Aorta (tissue), 5 donors: ENCODE results near the gene SERPINE1. TPM values are rescaled to one million over a fixed set of nuclear protein-coding genes. Genes with fewer than 3 reads are reported as not detected.
"Not testable (repeated sequence)": the region's sequence is repeated elsewhere in the genome, so short reads cannot be mapped to it uniquely, and the experiment has no call there.

Source experiments
- ATAC-seq: fragments of 200-7000 bp; cut with Tn5 transposase; one replicate; pipeline ENCODE4 v1.9.1; 2022; ENCODE audit warnings: moderate library complexity; ENCODE audit not compliant: low FRiP score
- DNase-seq, 2 donors: peaks; one replicate each; pipeline ENCODE4 v3.0.0-alpha.2; 2020
- H3K27ac ChIP-seq, 2 donors: one replicate each; pipeline ENCODE4 v1.5.1; 2013; ENCODE audit warnings: low read length in 2 of 2, mild to moderate bottlenecking in 2 of 2, moderate library complexity in 2 of 2, control low read depth in 1 of 2, inconsistent platforms in 1 of 2, low read depth in 1 of 2
- H3K27me3 ChIP-seq, 2 donors: one replicate each; pipeline ENCODE4 v1.6.1; 2013; ENCODE audit warnings: control low read depth in 1 of 2, low read length in 1 of 2, mild to moderate bottlenecking in 1 of 2, moderate library complexity in 1 of 2; ENCODE audit not compliant: insufficient read depth in 2 of 2, control insufficient read depth in 1 of 2
- H3K36me3 ChIP-seq, 2 donors: one replicate each; pipeline ENCODE4 v1.6.1; 2013; ENCODE audit warnings: control low read depth in 1 of 2, low read length in 1 of 2, mild to moderate bottlenecking in 1 of 2; ENCODE audit not compliant: insufficient read depth in 2 of 2, control insufficient read depth in 1 of 2
- H3K4me1 ChIP-seq, 2 donors: one replicate each; pipeline ENCODE4 v1.6.1; 2013; ENCODE audit warnings: low read length in 2 of 2, control low read depth in 1 of 2, mild to moderate bottlenecking in 1 of 2, moderate library complexity in 1 of 2; ENCODE audit not compliant: insufficient read depth in 2 of 2, control insufficient read depth in 1 of 2
- H3K4me3 ChIP-seq, 2 donors: one replicate each; pipeline ENCODE4 v1.5.1; 2013; ENCODE audit warnings: low read length in 2 of 2, control low read depth in 1 of 2, mild to moderate bottlenecking in 1 of 2
- H3K9me3 ChIP-seq: one replicate; pipeline ENCODE4 v1.6.1; 2013; ENCODE audit warnings: mild to moderate bottlenecking, low read length; ENCODE audit not compliant: control insufficient read depth
- WGBS, 2 donors: extraction: QIAGEN DNeasy Blood & Tissue Kit; methylation state at CpG; one replicate each; pipeline ENCODE4 v1.1.7; 2013; 5-methylcytosine and 5-hydroxymethylcytosine counted together
- intact Hi-C, 2 donors: fragments of 100-400 bp; cut with DNase I; formaldehyde crosslinking; loops; one replicate each; pipeline versions ENCODE4 v1.14.2 to v1.15.0; 2022
- polyA plus RNA-seq, 2 donors: library from polyadenylated mRNA; stranded (reverse); fragments of 200-250 nt; gene quantifications; one replicate each; pipeline ENCODE4 v1.2.3, GENCODE V29; 2013
- total RNA-seq, 2 donors: library from RNA; stranded (reverse); fragmentation: NEBNext Ultra II Directional; extraction: Animal tissue kit (Norgen Biotek cat#: 25700); gene quantifications; one replicate each; pipeline ENCODE4 v1.2.1, GENCODE V29; 2021
- donor health status: healthy with polysubstance abuse.
- donor health status: Bipolar disorder and iron deficiency.
- donor health status: DM: no; HTN: no; CAD: no.
- donor health status: DM: no; HTN: no; CAD: no.
- donor health status: DM: yes; HTN: yes; CAD: no.

The SERPINE1 gene
- total and polyA plus RNA-seq, 4 donors: 57.1 to 693 (median 104) TPM

GRCh38 chr7:101115215-101115614 lies 11.7 kb upstream of the SERPINE1 start:
- Histone ChIP-seq H3K4me3 (no peak overlapping the region), H3K36me3 (no peaks in the 10 kb centered on the region), H3K4me1 (peaks cover 0 to under 1% of the 10 kb centered on the region in 2 donors), H3K27ac (peak overlapping the region; percentile 8 to 46), H3K27me3 (no peaks in the 10 kb centered on the region), H3K9me3 (no peaks in the 10 kb centered on the region)
- intact Hi-C loops: no loop called here
- WGBS, 2 donors: 95 to 97% methylated on average over 3 of the region's 3 CpGs
- DNase-seq (no peak), ATAC-seq (no peak)

- no peaks in the 10 kb centered on the region for H3K27me3 ChIP-seq
- DNase-seq (no peak), ATAC-seq (no peak)
- peaks cover 0 to 5% of the 10 kb centered on the region in 2 donors for H3K4me1 ChIP-seq
- H3K36me3 ChIP-seq: no peaks in the 10 kb centered on the region
- intact Hi-C loops: no loop called here
- WGBS, 2 donors: 51 to 52% methylated on average over 10 of the region's 10 CpGs
- H3K27ac ChIP-seq: peak overlapping the region in 1 of 2 donors; percentile 82
- no peaks in the 10 kb centered on the region for H3K9me3 ChIP-seq
- H3K4me3 ChIP-seq: no peak overlapping the region
Observed at GRCh38 chr7:101116898-101117297, 10.0 kb upstream of the SERPINE1 start.

GRCh38 chr7:101118856-101119255 lies 8.0 kb upstream of the SERPINE1 start:
- intact Hi-C loops: no loop called here
- WGBS, 2 donors: 55 to 65% methylated on average over 3 of the region's 3 CpGs
- Histone ChIP-seq H3K4me3 (no peak overlapping the region), H3K27me3 (no peaks in the 10 kb centered on the region), H3K4me1 (peaks cover 0 to 5% of the 10 kb centered on the region in 2 donors), H3K27ac (peak overlapping the region in 1 of 2 donors; percentile 89), H3K9me3 (no peaks in the 10 kb centered on the region), H3K36me3 (no peaks in the 10 kb centered on the region)
- DNase-seq (no peak), ATAC-seq (no peak)

- Histone ChIP-seq H3K27me3 (no peaks in the 10 kb centered on the region), H3K36me3 (no peaks in the 10 kb centered on the region), H3K27ac (peak overlapping the region; percentile 31 to 83), H3K4me1 (peaks cover 0 to 5% of the 10 kb centered on the region in 2 donors), H3K9me3 (no peaks in the 10 kb centered on the region), H3K4me3 (no peak overlapping the region)
- no peak for DNase-seq
- intact Hi-C loops: no loop called here
- 8 to 10% methylated on average over 10 of the region's 10 CpGs for WGBS, 2 donors
- no peak for ATAC-seq
Observed at GRCh38 chr7:101119876-101120275, 7.0 kb upstream of the SERPINE1 start.

- no peaks in the 10 kb centered on the region for H3K27me3 ChIP-seq
- ATAC-seq (no peak), DNase-seq (no peak)
- no peak overlapping the region for H3K4me3 ChIP-seq
- intact Hi-C loops: no loop called here
- H3K36me3 ChIP-seq: no peaks in the 10 kb centered on the region
- peaks cover 0 to 5% of the 10 kb centered on the region in 2 donors for H3K4me1 ChIP-seq
- no peaks in the 10 kb centered on the region for H3K9me3 ChIP-seq
- peak overlapping the region; percentile 77 to 83 for H3K27ac ChIP-seq
- 54 to 62% methylated on average over 4 of the region's 4 CpGs for WGBS, 2 donors
Observed at GRCh38 chr7:101120315-101120714, 6.6 kb upstream of the SERPINE1 start.

- peak overlapping the region in 1 of 2 donors; percentile 87 for H3K27ac ChIP-seq
- intact Hi-C loops, DNase-seq, H3K36me3 ChIP-seq, H3K4me1 ChIP-seq, H3K9me3 ChIP-seq, ATAC-seq, H3K27me3 ChIP-seq, H3K4me3 ChIP-seq: not testable (repeated sequence)
- 6 to 11% methylated on average over 9 of the region's 9 CpGs for WGBS, 2 donors
Observed at GRCh38 chr7:101121631-101121990, 5.3 kb upstream of the SERPINE1 start.

GRCh38 chr7:101121991-101122932 lies 4.6 kb upstream of the SERPINE1 start:
- H3K4me1 ChIP-seq: peaks cover 0 to 5% of the 10 kb centered on the region in 2 donors
- intact Hi-C loops: no loop called here
- no peaks in the 10 kb centered on the region for H3K36me3 ChIP-seq
- DNase-seq (peak; percentile 94 to 95), ATAC-seq (peak; percentile 85)
- 7 to 8% methylated on average over 16 to 17 of the region's 17 CpGs for WGBS, 2 donors
- H3K4me3 ChIP-seq: no peak overlapping the region
- no peaks in the 10 kb centered on the region for H3K27me3 ChIP-seq
- H3K9me3 ChIP-seq: no peaks in the 10 kb centered on the region
- peak overlapping the region; percentile 87 to 98 for H3K27ac ChIP-seq

- WGBS, 2 donors: 73 to 79% methylated on average over 11 of the region's 11 CpGs
- intact Hi-C loops: no loop called here
- Histone ChIP-seq H3K27me3 (no peaks in the 10 kb centered on the region), H3K4me3 (no peak overlapping the region), H3K27ac (peak overlapping the region; percentile 87 to 98), H3K9me3 (no peaks in the 10 kb centered on the region), H3K36me3 (no peaks in the 10 kb centered on the region), H3K4me1 (peaks cover 0 to 5% of the 10 kb centered on the region in 2 donors)
- no peak for DNase-seq
- no peak for ATAC-seq
Observed at GRCh38 chr7:101122933-101123702, 3.8 kb upstream of the SERPINE1 start.
